Measurements from ENCODE around the gene TRMT61A. TPM values are rescaled to one million over a fixed set of nuclear protein-coding genes. Genes with fewer than 3 reads are reported as not detected.
A peak's percentile ranks its signal among the peaks of the same experiment; 100 is the strongest.

TRMT61A gene
- total and polyA plus RNA-seq, 2 donors from 2014 or later: 11.9 to 16.0 TPM

GRCh38 chr14:103556946-103557758 lies 28.2 kb downstream of the TRMT61A start:
- peak overlapping the region in 1 of 3 donors; percentile 14 for H3K9ac ChIP-seq (ENCODE audit: low read length in 3 of 3)

GRCh38 chr14:103558071-103558882 lies 29.3 kb downstream of the TRMT61A start:
- Histone ChIP-seq H3K9ac (ENCODE audit: low read length in 3 of 3) (peak overlapping the region in 2 of 3 donors; percentile 10 to 37), H3K27me3 (ENCODE audit: control insufficient read depth, insufficient read depth, low read length) (no peaks in the 10 kb centered on the region), H3K4me3 (ENCODE audit: low read length in 3 of 3) (no peak overlapping the region), H3K4me1 (ENCODE audit: control insufficient read depth in 2 of 3, insufficient read depth in 2 of 3, low read depth in 1 of 3, low read length in 3 of 3) (peaks cover 7 to 30% (median 20%) of the 10 kb centered on the region in 3 donors), H3K9me3 (ENCODE audit: control insufficient read depth in 2 of 3, insufficient read depth in 1 of 3, low read length in 3 of 3) (no peaks in the 10 kb centered on the region), H3K36me3 (ENCODE audit: control insufficient read depth in 2 of 3, insufficient read depth in 3 of 3, low read length in 3 of 3) (peaks cover 0 to 18% (median 7%) of the 10 kb centered on the region in 3 donors), H3K27ac (ENCODE audit: low read depth in 2 of 2, low read length in 2 of 2) (peak overlapping the region; percentile 66 to 73)
- peak; percentile 61 to 93 (median 78) for DNase-seq
- TF ChIP-seq CTCF (IDR thresholded peaks at IDR 0.05; ENCODE audit: borderline replicate concordance, extremely low read depth, insufficient read depth): no peak
- no peak for FAIRE-seq
- intact Hi-C loops (cut with DNase I): no loop called here

More at GRCh38 chr14:103556946-103557758, 28.2 kb downstream of the TRMT61A start:
- Histone ChIP-seq H3K4me1 (ENCODE audit: control insufficient read depth in 2 of 3, insufficient read depth in 2 of 3, low read depth in 1 of 3, low read length in 3 of 3) (peaks cover 7 to 30% (median 20%) of the 10 kb centered on the region in 3 donors), H3K27ac (ENCODE audit: low read depth in 2 of 2, low read length in 2 of 2) (peak overlapping the region; percentile 11 to 12), H3K4me3 (ENCODE audit: low read length in 3 of 3) (no peak overlapping the region), H3K36me3 (ENCODE audit: control insufficient read depth in 2 of 3, insufficient read depth in 3 of 3, low read length in 3 of 3) (peaks cover 0 to 18% (median 7%) of the 10 kb centered on the region in 3 donors), H3K27me3 (ENCODE audit: control insufficient read depth, insufficient read depth, low read length) (no peaks in the 10 kb centered on the region), H3K9me3 (ENCODE audit: control insufficient read depth in 2 of 3, insufficient read depth in 1 of 3, low read length in 3 of 3) (no peaks in the 10 kb centered on the region)
- DNase-seq (peak in 2 of 5 donors; percentile 7 to 27), FAIRE-seq (no peak)
- intact Hi-C loops (cut with DNase I): no loop called here
- no peak for TF ChIP-seq CTCF (IDR thresholded peaks at IDR 0.05; ENCODE audit: borderline replicate concordance, extremely low read depth, insufficient read depth)

GRCh38 chr14:103559766-103560165 lies 30.8 kb downstream of the TRMT61A start:
- H3K27me3 ChIP-seq (ENCODE audit: control insufficient read depth, insufficient read depth, low read length): no peaks in the 10 kb centered on the region
- no peak for TF ChIP-seq CTCF (IDR thresholded peaks at IDR 0.05; ENCODE audit: borderline replicate concordance, extremely low read depth, insufficient read depth)
- no peaks in the 10 kb centered on the region for H3K9me3 ChIP-seq (ENCODE audit: control insufficient read depth in 2 of 3, insufficient read depth in 1 of 3, low read length in 3 of 3)
- intact Hi-C loops (cut with DNase I): no loop called here
- no peak for FAIRE-seq
- peak overlapping the region in 1 of 3 donors; percentile 37 for H3K9ac ChIP-seq (ENCODE audit: low read length in 3 of 3)
- H3K27ac ChIP-seq (ENCODE audit: low read depth in 2 of 2, low read length in 2 of 2): peak overlapping the region in 1 of 2 donors; percentile 73
- H3K4me1 ChIP-seq (ENCODE audit: control insufficient read depth in 2 of 3, insufficient read depth in 2 of 3, low read depth in 1 of 3, low read length in 3 of 3): peaks cover 7 to 30% (median 20%) of the 10 kb centered on the region in 3 donors
- DNase-seq: no peak
- no peak overlapping the region for H3K4me3 ChIP-seq (ENCODE audit: low read length in 3 of 3)
- H3K36me3 ChIP-seq (ENCODE audit: control insufficient read depth in 2 of 3, insufficient read depth in 3 of 3, low read length in 3 of 3): peaks cover 0 to 18% (median 7%) of the 10 kb centered on the region in 3 donors

Measured in kidney (tissue), 14 donors.